Panc1 (cell line): ENCODE measurements around the gene METAP1. TPM values are rescaled to one million over a fixed set of nuclear protein-coding genes. Genes with fewer than 3 reads are reported as not detected.

Experiments used
- ATAC-seq: fragments of 200-7000 bp; cut with Tn5 transposase; 2 replicates; pipeline ENCODE4 v1.9.1; 2020; ENCODE audit warnings: mild to moderate bottlenecking, moderate library complexity
- BruUV-seq: library from RNA; stranded (reverse); fragments of 400-500 nt; replicated peaks from 2 replicates; lab custom pipeline; 2021; lab: Mats Ljungman, UMichigan
- CTCF ChIA-PET: fragments of 300-600 bp; sonication (Branson Sonifier 250); formaldehyde crosslinking; loops from one replicate; lab custom pipeline; 2022; ENCODE audit warnings: antibody characterized with exemption; lab: Charles Lee
- POLR2A ChIA-PET: fragments of 300-600 bp; sonication (Branson Sonifier 250); formaldehyde crosslinking; loops from one replicate; lab custom pipeline; 2022; ENCODE audit warnings: antibody characterized with exemption; lab: Charles Lee
- DNase-seq: peaks from one replicate; pipeline ENCODE4 v3.0.0-alpha.2; 2010; ENCODE audit warnings: low read depth, low spot score
- H3K27ac ChIP-seq: 2 replicates; pipeline ENCODE4 v1.5.1; 2011; ENCODE audit warnings: mild to moderate bottlenecking, low read length, inconsistent platforms
- H3K27me3 ChIP-seq: fragments of 200-500 bp; sonication (Bioruptor generic); 2 replicates; pipeline ENCODE4 v1.6.0; 2014; ENCODE audit warnings: low read length, inconsistent platforms; ENCODE audit not compliant: control insufficient read depth, insufficient read depth
- H3K36me3 ChIP-seq: fragments of 200-500 bp; sonication (Bioruptor generic); 2 replicates; pipeline ENCODE4 v1.5.1; 2014; ENCODE audit warnings: inconsistent platforms, mild to moderate bottlenecking, low read length, moderate library complexity; ENCODE audit not compliant: control insufficient read depth, insufficient read depth
- H3K4me1 ChIP-seq: 2 replicates; pipeline ENCODE4 v1.5.1; 2011; ENCODE audit warnings: inconsistent platforms, mild to moderate bottlenecking, low read length, moderate library complexity; ENCODE audit not compliant: control insufficient read depth, insufficient read depth
- H3K4me3 ChIP-seq, 2 experiments: 2 replicates each; pipeline ENCODE4 v1.5.1; 2011 to 2012; ENCODE audit warnings: low read depth in 2 of 2, low read length in 2 of 2, mild to moderate bottlenecking in 2 of 2, inconsistent platforms in 1 of 2, moderate library complexity in 1 of 2
- H3K9me3 ChIP-seq: fragments of 200-500 bp; sonication (Bioruptor generic); 2 replicates; pipeline ENCODE4 v1.5.1; 2014; ENCODE audit warnings: low read depth, mild to moderate bottlenecking, inconsistent platforms, low read length, moderate library complexity; ENCODE audit not compliant: control insufficient read depth, insufficient read depth
- CTCF ChIP-seq: fragments of 450-650 bp; IDR thresholded peaks from 2 replicates; pipeline ENCODE4 v1.5.1; 2017; ENCODE audit warnings: mild to moderate bottlenecking
- POLR2AphosphoS5 ChIP-seq: IDR thresholded peaks from 2 replicates; pipeline ENCODE4 v1.6.1; 2012; ENCODE audit warnings: mild to moderate bottlenecking, low read depth, low read length, moderate library complexity
- REST ChIP-seq, 2 experiments: IDR thresholded peaks; 2 replicates each; pipeline ENCODE4 v1.6.1; 2011 to 2012; ENCODE audit warnings: low read depth in 2 of 2, control low read depth in 1 of 2, low read length in 1 of 2, mild to moderate bottlenecking in 1 of 2, moderate library complexity in 1 of 2; ENCODE audit not compliant: insufficient read depth in 1 of 2
- SIN3A ChIP-seq: IDR thresholded peaks from 2 replicates; pipeline ENCODE4 v1.6.1; 2012; ENCODE audit warnings: low read depth, mild to moderate bottlenecking, low read length, moderate library complexity, borderline replicate concordance; ENCODE audit not compliant: insufficient read depth
- TCF7L2 ChIP-seq: IDR thresholded peaks from 2 replicates; pipeline ENCODE4 v1.6.1; 2011; ENCODE audit warnings: mild to moderate bottlenecking, low read depth, low read length, inconsistent platforms
- in situ Hi-C: cut with HindIII; loops from 2 replicates; pipeline ENCODE4 v1.10.0; 2016; ENCODE audit warnings: low sequenced_read_pairs, low pct_unique_long_range_greater_than_20kb
- intact Hi-C: fragments of 100-400 bp; cut with micrococcal nuclease; formaldehyde crosslinking; loops from one replicate; pipeline ENCODE4 v1.10.0; 2022; ENCODE audit not compliant: unreplicated experiment
- total RNA-seq: library from RNA; stranded (reverse); gene quantifications from one replicate; pipeline ENCODE4 v1.2.1, GENCODE V29; 2021; ENCODE audit not compliant: unreplicated experiment

The METAP1 gene
- total RNA-seq, 1 experiment from 2014 or later: 51.9 TPM

GRCh38 chr4:98955229-98955628 lies 40.3 kb upstream of the METAP1 start:
- DNase-seq (no peak), ATAC-seq (no peak)
- no TSS peak for BruUV-seq
- Histone ChIP-seq H3K4me3 (no peak overlapping the region), H3K4me1 (no peaks in the 10 kb centered on the region), H3K27ac (no peak overlapping the region), H3K36me3 (no peaks in the 10 kb centered on the region), H3K9me3 (no peaks in the 10 kb centered on the region), H3K27me3 (no peaks in the 10 kb centered on the region)
- CTCF ChIA-PET: no interaction called here
- in situ Hi-C loops: no loop called here
- intact Hi-C loops: no loop called here
- POLR2A ChIA-PET: no interaction called here
- TF ChIP-seq CTCF (no peak), POLR2AphosphoS5 (no peak), REST (IDR thresholded peaks at IDR 0.05; ENCODE audit: insufficient read depth in 1 of 2, low read depth in 2 of 2, low read length in 1 of 2) (no peak), SIN3A (no peak), TCF7L2 (no peak)

- H3K27me3 ChIP-seq: no peaks in the 10 kb centered on the region
- no peak overlapping the region for H3K27ac ChIP-seq
- in situ Hi-C loops (no loop called here), intact Hi-C loops (no loop called here)
- H3K4me3 ChIP-seq: no peak overlapping the region
- BruUV-seq: no TSS peak
- TF ChIP-seq POLR2AphosphoS5 (no peak), SIN3A (no peak), REST (IDR thresholded peaks at IDR 0.05; ENCODE audit: insufficient read depth in 1 of 2, low read depth in 2 of 2, low read length in 1 of 2) (no peak), CTCF (no peak)
- ChIA-PET POLR2A (no interaction called here), CTCF (no interaction called here)
- ATAC-seq: no peak
- H3K9me3 ChIP-seq: no peaks in the 10 kb centered on the region
- no peak for DNase-seq
- no peaks in the 10 kb centered on the region for H3K36me3 ChIP-seq
- no peaks in the 10 kb centered on the region for H3K4me1 ChIP-seq
Measured at GRCh38 chr4:98958065-98958464, 37.5 kb upstream of the METAP1 start.
